Neural progenitor cell (in vitro differentiated cells): Measurements from ENCODE around the gene VPS33A.

Experiments used
- EZH2 ChIP-seq: fragments of 200-600 bp; sonication (generic); IDR thresholded peaks from 2 replicates; pipeline ENCODE4 v1.6.1; 2017; ENCODE audit warnings: antibody characterized with exemption, mild to moderate bottlenecking, moderate library complexity
- TF ChIP-seq, protein P1 (sequence below): fragments of 200-600 bp; sonication (generic); IDR thresholded peaks from 2 replicates; pipeline ENCODE4 v1.5.1; 2017; ENCODE audit warnings: antibody characterized with exemption, mild to moderate bottlenecking

DNA sequence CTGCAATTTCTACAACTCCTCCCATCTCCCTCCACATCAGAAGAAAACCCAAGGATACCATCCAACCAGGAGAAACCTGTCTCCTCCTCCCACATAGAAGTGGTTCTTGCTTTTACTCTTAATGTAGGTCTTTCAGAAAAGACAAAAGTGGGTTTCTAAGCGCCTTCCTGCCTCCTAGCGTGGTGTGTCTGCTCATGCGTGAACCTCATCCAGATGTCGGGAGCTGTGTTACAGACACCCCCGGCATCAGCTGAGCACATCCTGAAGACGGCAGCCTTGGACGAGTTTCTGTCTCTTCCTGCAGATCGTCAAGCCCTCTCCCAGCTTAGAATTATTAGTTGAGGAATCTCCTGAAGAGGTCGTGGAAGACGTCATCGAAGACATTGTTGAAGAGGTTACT, 73.9 kb downstream of the VPS33A start:
- TF ChIP-seq, protein P1, sequence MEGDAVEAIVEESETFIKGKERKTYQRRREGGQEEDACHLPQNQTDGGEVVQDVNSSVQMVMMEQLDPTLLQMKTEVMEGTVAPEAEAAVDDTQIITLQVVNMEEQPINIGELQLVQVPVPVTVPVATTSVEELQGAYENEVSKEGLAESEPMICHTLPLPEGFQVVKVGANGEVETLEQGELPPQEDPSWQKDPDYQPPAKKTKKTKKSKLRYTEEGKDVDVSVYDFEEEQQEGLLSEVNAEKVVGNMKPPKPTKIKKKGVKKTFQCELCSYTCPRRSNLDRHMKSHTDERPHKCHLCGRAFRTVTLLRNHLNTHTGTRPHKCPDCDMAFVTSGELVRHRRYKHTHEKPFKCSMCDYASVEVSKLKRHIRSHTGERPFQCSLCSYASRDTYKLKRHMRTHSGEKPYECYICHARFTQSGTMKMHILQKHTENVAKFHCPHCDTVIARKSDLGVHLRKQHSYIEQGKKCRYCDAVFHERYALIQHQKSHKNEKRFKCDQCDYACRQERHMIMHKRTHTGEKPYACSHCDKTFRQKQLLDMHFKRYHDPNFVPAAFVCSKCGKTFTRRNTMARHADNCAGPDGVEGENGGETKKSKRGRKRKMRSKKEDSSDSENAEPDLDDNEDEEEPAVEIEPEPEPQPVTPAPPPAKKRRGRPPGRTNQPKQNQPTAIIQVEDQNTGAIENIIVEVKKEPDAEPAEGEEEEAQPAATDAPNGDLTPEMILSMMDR, result no peak
- no peak for TF ChIP-seq EZH2
